HEK293 (cell line): ENCODE data around the gene RETREG3.
A peak's percentile ranks its signal among the peaks of the same experiment; 100 is the strongest.

Experiments used
- HOXA7 ChIP-seq: sonication (generic); formaldehyde crosslinking; IDR thresholded peaks from 2 replicates; pipeline ENCODE4 v1.8.1; 2022; ENCODE audit warnings: missing genetic modification reagents, borderline replicate concordance
- HOXC10 ChIP-seq: sonication (generic); formaldehyde crosslinking; IDR thresholded peaks from 2 replicates; pipeline ENCODE4 v1.8.1; 2023; ENCODE audit warnings: mild to moderate bottlenecking, missing genetic modification reagents
- IKZF3 ChIP-seq: fragments of 450-650 bp; IDR thresholded peaks from 2 replicates; pipeline ENCODE4 v1.5.0; 2018; ENCODE audit warnings: missing biosample characterization, mild to moderate bottlenecking, missing genetic modification characterization, moderate library complexity
- MYNN ChIP-seq: fragments of 450-650 bp; formaldehyde crosslinking; IDR thresholded peaks from 2 replicates; pipeline ENCODE4 v1.5.1; 2016; ENCODE audit warnings: missing biosample characterization, missing genetic modification characterization, borderline replicate concordance
- PATZ1 ChIP-seq: fragments of 450-650 bp; formaldehyde crosslinking; IDR thresholded peaks from 2 replicates; pipeline ENCODE4 v1.5.1; 2016; ENCODE audit warnings: missing biosample characterization, missing genetic modification characterization
- PRDM6 ChIP-seq: fragments of 450-650 bp; formaldehyde crosslinking; IDR thresholded peaks from 2 replicates; pipeline ENCODE4 v1.5.1; 2017; ENCODE audit warnings: missing biosample characterization, missing genetic modification characterization
- SALL2 ChIP-seq: fragments of 450-650 bp; formaldehyde crosslinking; IDR thresholded peaks from 2 replicates; pipeline ENCODE4 v1.5.0; 2017; ENCODE audit warnings: missing biosample characterization, mild to moderate bottlenecking, missing genetic modification characterization, borderline replicate concordance
- ZBTB10 ChIP-seq: fragments of 450-650 bp; formaldehyde crosslinking; IDR thresholded peaks from 2 replicates; pipeline ENCODE4 v1.5.1; 2016; ENCODE audit warnings: missing biosample characterization, missing genetic modification characterization
- ZBTB17 ChIP-seq: fragments of 450-650 bp; formaldehyde crosslinking; IDR thresholded peaks from 2 replicates; pipeline ENCODE4 v1.5.1; 2016; ENCODE audit warnings: missing biosample characterization, missing genetic modification characterization
- ZBTB20 ChIP-seq: fragments of 450-650 bp; formaldehyde crosslinking; IDR thresholded peaks from 2 replicates; pipeline ENCODE4 v1.5.1; 2016; ENCODE audit warnings: missing biosample characterization, missing genetic modification characterization
- ZBTB48 ChIP-seq: fragments of 450-650 bp; formaldehyde crosslinking; IDR thresholded peaks from 2 replicates; pipeline ENCODE4 v1.5.1; 2016; ENCODE audit warnings: missing biosample characterization, missing genetic modification characterization
- ZFP69B ChIP-seq: fragments of 450-650 bp; formaldehyde crosslinking; IDR thresholded peaks from 2 replicates; pipeline ENCODE4 v1.5.1; 2016; ENCODE audit warnings: missing biosample characterization, missing genetic modification characterization
- ZNF148 ChIP-seq: fragments of 450-650 bp; formaldehyde crosslinking; IDR thresholded peaks from 2 replicates; pipeline ENCODE4 v1.5.0; 2017; ENCODE audit warnings: missing biosample characterization, missing genetic modification characterization, borderline replicate concordance
- ZNF155 ChIP-seq: fragments of 450-650 bp; formaldehyde crosslinking; IDR thresholded peaks from 2 replicates; pipeline ENCODE4 v1.5.1; 2016; ENCODE audit warnings: missing biosample characterization, missing genetic modification characterization
- ZNF169 ChIP-seq: fragments of 450-650 bp; formaldehyde crosslinking; IDR thresholded peaks from 2 replicates; pipeline ENCODE4 v1.5.1; 2016; ENCODE audit warnings: missing biosample characterization, missing genetic modification characterization
- ZNF175 ChIP-seq: fragments of 450-650 bp; formaldehyde crosslinking; IDR thresholded peaks from 2 replicates; pipeline ENCODE4 v1.5.1; 2016; ENCODE audit warnings: missing biosample characterization, missing genetic modification characterization
- ZNF2 ChIP-seq: fragments of 450-650 bp; formaldehyde crosslinking; IDR thresholded peaks from 2 replicates; pipeline ENCODE4 v1.5.1; 2016; ENCODE audit warnings: missing biosample characterization, missing genetic modification characterization
- ZNF202 ChIP-seq: fragments of 450-650 bp; formaldehyde crosslinking; IDR thresholded peaks from 2 replicates; pipeline ENCODE4 v1.5.1; 2016; ENCODE audit warnings: missing biosample characterization, missing genetic modification characterization, borderline replicate concordance
- ZNF214 ChIP-seq: fragments of 450-650 bp; formaldehyde crosslinking; IDR thresholded peaks from 2 replicates; pipeline ENCODE4 v1.5.1; 2017; ENCODE audit warnings: missing biosample characterization, mild to moderate bottlenecking, missing genetic modification characterization, borderline replicate concordance
- ZNF223 ChIP-seq: fragments of 450-650 bp; formaldehyde crosslinking; IDR thresholded peaks from 2 replicates; pipeline ENCODE4 v1.5.1; 2016; ENCODE audit warnings: missing biosample characterization, missing genetic modification characterization
- ZNF292 ChIP-seq: fragments of 450-650 bp; formaldehyde crosslinking; IDR thresholded peaks from 2 replicates; pipeline ENCODE4 v1.5.1; 2016; ENCODE audit warnings: low read depth, missing biosample characterization, missing genetic modification characterization, borderline replicate concordance
- ZNF302 ChIP-seq: fragments of 450-650 bp; formaldehyde crosslinking; IDR thresholded peaks from 2 replicates; pipeline ENCODE4 v1.5.1; 2016; ENCODE audit warnings: missing biosample characterization, missing genetic modification characterization, low read depth
- ZNF394 ChIP-seq: fragments of 450-650 bp; formaldehyde crosslinking; IDR thresholded peaks from 2 replicates; pipeline ENCODE4 v1.5.1; 2016; ENCODE audit warnings: missing biosample characterization, missing genetic modification characterization, mild to moderate bottlenecking, moderate library complexity, borderline replicate concordance
- ZNF48 ChIP-seq: fragments of 450-650 bp; formaldehyde crosslinking; IDR thresholded peaks from 2 replicates; pipeline ENCODE4 v1.5.1; 2016; ENCODE audit warnings: missing biosample characterization, missing genetic modification characterization
- ZNF513 ChIP-seq: fragments of 450-650 bp; IDR thresholded peaks from 2 replicates; pipeline ENCODE4 v1.5.1; 2018; ENCODE audit warnings: missing biosample characterization, missing genetic modification characterization
- ZNF530 ChIP-seq: fragments of 450-650 bp; formaldehyde crosslinking; IDR thresholded peaks from 2 replicates; pipeline ENCODE4 v1.5.1; 2016; ENCODE audit warnings: low read depth, missing biosample characterization, missing genetic modification characterization
- ZNF560 ChIP-seq: fragments of 450-650 bp; formaldehyde crosslinking; IDR thresholded peaks from 2 replicates; pipeline ENCODE4 v1.5.1; 2017; ENCODE audit warnings: missing biosample characterization, missing genetic modification characterization, borderline replicate concordance
- ZNF600 ChIP-seq: fragments of 450-650 bp; formaldehyde crosslinking; IDR thresholded peaks from 2 replicates; pipeline ENCODE4 v1.5.1; 2016; ENCODE audit warnings: missing biosample characterization, missing genetic modification characterization
- ZNF629 ChIP-seq: fragments of 450-650 bp; formaldehyde crosslinking; IDR thresholded peaks from 2 replicates; pipeline ENCODE4 v1.5.1; 2017; ENCODE audit warnings: missing biosample characterization, missing genetic modification characterization
- ZNF701 ChIP-seq: fragments of 450-650 bp; formaldehyde crosslinking; IDR thresholded peaks from 2 replicates; pipeline ENCODE4 v1.5.1; 2016; ENCODE audit warnings: missing biosample characterization, missing genetic modification characterization

Gene RETREG3

GRCh38 chr17:42535155-42536047, 73.8 kb downstream of the RETREG3 start (continued):
- TF ChIP-seq ZBTB10: no peak
- peak; percentile 89 for TF ChIP-seq ZBTB17 (tag by site-specific recombination)
- TF ChIP-seq ZNF2 (tag by site-specific recombination): peak; percentile 81; the same call in 1 of the 2 replicates
- TF ChIP-seq ZBTB48 (tag by site-specific recombination): peak; percentile 99
- peak; percentile 83 for TF ChIP-seq ZNF600 (tag by site-specific recombination)
- no peak for TF ChIP-seq ZNF148
- TF ChIP-seq ZFP69B (tag by site-specific recombination): peak; percentile 64; the same call in 1 of the 2 replicates
- no peak for TF ChIP-seq IKZF3
- no peak for TF ChIP-seq ZNF155 (tag by site-specific recombination)
- TF ChIP-seq ZNF530 (tag by site-specific recombination): no peak
- no peak for TF ChIP-seq ZNF175 (tag by site-specific recombination)
- TF ChIP-seq ZNF292: no peak
- no peak for TF ChIP-seq HOXA7
- no peak for TF ChIP-seq ZNF513 (tag by site-specific recombination)
- no peak for TF ChIP-seq HOXC10 (CRISPR knock-in tag)
- no peak for TF ChIP-seq ZNF48 (tag by site-specific recombination)
- TF ChIP-seq PRDM6 (tag by site-specific recombination): no peak
- TF ChIP-seq PATZ1 (tag by site-specific recombination): peak; percentile 87; the same call in 1 of the 2 replicates
- no peak for TF ChIP-seq ZNF169
- TF ChIP-seq ZNF214 (tag by site-specific recombination): no peak
- TF ChIP-seq ZNF302 (tag by site-specific recombination): no peak
- no peak for TF ChIP-seq ZNF560
- TF ChIP-seq ZNF701 (tag by site-specific recombination): no peak
- TF ChIP-seq ZNF629 (tag by site-specific recombination): peak; percentile 89; the same call in 1 of the 2 replicates
- TF ChIP-seq ZNF202: no peak
- no peak for TF ChIP-seq ZNF394 (tag by site-specific recombination)
- TF ChIP-seq ZNF223 (tag by site-specific recombination): no peak
- peak; percentile 95 for TF ChIP-seq MYNN
- TF ChIP-seq ZBTB20 (tag by site-specific recombination): no peak
- TF ChIP-seq SALL2: no peak
